Inflammatory macrophage (primary cell): ENCODE measurements around the gene USP37.
A peak's percentile ranks its signal among the peaks of the same experiment; 100 is the strongest.

Experiments used
- DNase-seq, 2 donors: peaks; one replicate each; pipeline ENCODE4 v3.0.0-alpha.2; 2020 to 2022

The USP37 gene

GRCh38 chr2:218429911-218430692, 138.0 kb downstream of the USP37 start:
- DNase-seq, result no peak

GRCh38 chr2:218428846-218429558, 139.1 kb downstream of the USP37 start:
- DNase-seq, result no peak

GRCh38 chr2:218427741-218428140, 140.4 kb downstream of the USP37 start:
- no peak for DNase-seq

GRCh38 chr2:218425531-218425930, 142.6 kb downstream of the USP37 start:
- no peak for DNase-seq

- no peak for DNase-seq
Measured at GRCh38 chr2:218423584-218423983, 144.6 kb downstream of the USP37 start.

GRCh38 chr2:218422403-218423086, 145.6 kb downstream of the USP37 start:
- DNase-seq, result no peak

- DNase-seq, result no peak
Measured at GRCh38 chr2:218421027-218421426, 147.1 kb downstream of the USP37 start.

GRCh38 chr2:218419630-218420216, 148.4 kb downstream of the USP37 start:
- no peak for DNase-seq

GRCh38 chr2:218418717-218419458, 149.3 kb downstream of the USP37 start, which contains the start of gene VIL1:
VIL1 (plus strand) TSS chr2:218419123; CDS start chr2:218423779, 4,656 bp downstream.
- DNase-seq, result no peak

GRCh38 chr2:218418321-218418716, 149.8 kb downstream of the USP37 start:
- no peak for DNase-seq

GRCh38 chr2:218407717-218408116, 160.4 kb downstream of the USP37 start:
- DNase-seq, result no peak

GRCh38 chr2:218406949-218407618, 161.1 kb downstream of the USP37 start:
- DNase-seq, result peak; percentile 57 to 74

GRCh38 chr2:218406209-218406948, 161.8 kb downstream of the USP37 start:
- DNase-seq, result peak; percentile 95 to 96

- no peak for DNase-seq
Measured at GRCh38 chr2:218405746-218406208, 162.4 kb downstream of the USP37 start.

- no peak for DNase-seq
Measured at GRCh38 chr2:218405086-218405745, 162.9 kb downstream of the USP37 start.

- DNase-seq, result no peak
Measured at GRCh38 chr2:218404351-218405085, 163.6 kb downstream of the USP37 start.

GRCh38 chr2:218403810-218404209, 164.3 kb downstream of the USP37 start:
- DNase-seq, result no peak

- DNase-seq, result no peak
Measured at GRCh38 chr2:218402911-218403411, 165.2 kb downstream of the USP37 start.

GRCh38 chr2:218402491-218402901, 165.7 kb downstream of the USP37 start:
- no peak for DNase-seq
